Lung (tissue), 12 donors: ENCODE results near the gene MBD2. TPM values are rescaled to one million over a fixed set of nuclear protein-coding genes. Genes with fewer than 3 reads are reported as not detected.

ENCODE experiments used
- ATAC-seq: fragments of 200-7000 bp; cut with Tn5 transposase; one replicate; pipeline ENCODE4 v1.9.1; 2020; ENCODE audit warnings: moderate number of reproducible peaks; ENCODE audit not compliant: insufficient read depth, low FRiP score
- DNase-seq, 3 donors: peaks; one replicate each; pipeline ENCODE4 v3.0.0-alpha.2; 2013 to 2017
- H3K27ac ChIP-seq, 2 donors: one replicate each; pipeline ENCODE4 v1.5.1; 2013; ENCODE audit warnings: mild to moderate bottlenecking in 2 of 2, moderate library complexity in 2 of 2, control low read depth in 1 of 2, inconsistent platforms in 1 of 2, low read depth in 1 of 2, low read length in 1 of 2
- H3K27me3 ChIP-seq, 3 donors: one replicate each; pipeline ENCODE4 v1.5.1; 2013; ENCODE audit warnings: low read length in 2 of 3; ENCODE audit not compliant: control insufficient read depth in 3 of 3, insufficient read depth in 3 of 3
- H3K36me3 ChIP-seq, 4 donors: one replicate each; pipeline ENCODE4 v1.5.1; 2013; ENCODE audit warnings: low read length in 4 of 4, mild to moderate bottlenecking in 1 of 4, moderate library complexity in 1 of 4; ENCODE audit not compliant: control insufficient read depth in 4 of 4, insufficient read depth in 4 of 4
- H3K4me1 ChIP-seq, 5 donors: one replicate each; pipeline ENCODE4 v1.5.1; 2013; ENCODE audit warnings: low read length in 5 of 5, mild to moderate bottlenecking in 2 of 5, moderate library complexity in 1 of 5; ENCODE audit not compliant: control insufficient read depth in 5 of 5, insufficient read depth in 5 of 5
- H3K4me3 ChIP-seq: one replicate; pipeline ENCODE4 v1.5.1; 2013; ENCODE audit warnings: mild to moderate bottlenecking, control low read depth, moderate library complexity
- H3K9ac ChIP-seq, 2 donors: one replicate each; pipeline ENCODE4 v1.5.1; 2013; ENCODE audit warnings: low read length in 2 of 2, control low read depth in 1 of 2; ENCODE audit not compliant: insufficient read depth in 1 of 2
- H3K9me3 ChIP-seq, 4 donors: one replicate each; pipeline ENCODE4 v1.5.1; 2013; ENCODE audit warnings: low read length in 3 of 4, mild to moderate bottlenecking in 1 of 4, moderate library complexity in 1 of 4; ENCODE audit not compliant: control insufficient read depth in 4 of 4, insufficient read depth in 3 of 4
- WGBS, 2 donors: extraction: QIAGEN DNeasy Blood & Tissue Kit; methylation state at CpG; one replicate each; pipeline ENCODE4 v1.1.7; 2013; 5-methylcytosine and 5-hydroxymethylcytosine counted together
- polyA plus RNA-seq, 2 donors: library from polyadenylated mRNA; stranded (reverse); fragments of 200-250 nt; gene quantifications; one replicate each; pipeline ENCODE4 v1.2.1, GENCODE V29; 2013
- total RNA-seq, 2 donors: library from RNA; depleted of rRNA in 1 of 2; stranded (reverse); fragments of >200 nt in 1 of 2; gene quantifications; one replicate each; pipeline ENCODE4 v1.2.1, GENCODE V29; 2014 to 2021
- TF ChIP-seq, protein P1 (sequence below): IDR thresholded peaks from 2 replicates; pipeline ENCODE4 v1.5.1; 2012; ENCODE audit warnings: mild to moderate bottlenecking; ENCODE audit errors: control extremely low read depth, extremely low read depth
- donor health status: control.
- donor health status: control.
- donor health status: Bipolar disorder and iron deficiency.
- donor health status: healthy.
- donor health status: DM: yes; HTN: yes; CAD: no.

Gene MBD2
- total and polyA plus RNA-seq, 4 donors: 29.5 to 91.0 (median 36.1) TPM

DNA sequence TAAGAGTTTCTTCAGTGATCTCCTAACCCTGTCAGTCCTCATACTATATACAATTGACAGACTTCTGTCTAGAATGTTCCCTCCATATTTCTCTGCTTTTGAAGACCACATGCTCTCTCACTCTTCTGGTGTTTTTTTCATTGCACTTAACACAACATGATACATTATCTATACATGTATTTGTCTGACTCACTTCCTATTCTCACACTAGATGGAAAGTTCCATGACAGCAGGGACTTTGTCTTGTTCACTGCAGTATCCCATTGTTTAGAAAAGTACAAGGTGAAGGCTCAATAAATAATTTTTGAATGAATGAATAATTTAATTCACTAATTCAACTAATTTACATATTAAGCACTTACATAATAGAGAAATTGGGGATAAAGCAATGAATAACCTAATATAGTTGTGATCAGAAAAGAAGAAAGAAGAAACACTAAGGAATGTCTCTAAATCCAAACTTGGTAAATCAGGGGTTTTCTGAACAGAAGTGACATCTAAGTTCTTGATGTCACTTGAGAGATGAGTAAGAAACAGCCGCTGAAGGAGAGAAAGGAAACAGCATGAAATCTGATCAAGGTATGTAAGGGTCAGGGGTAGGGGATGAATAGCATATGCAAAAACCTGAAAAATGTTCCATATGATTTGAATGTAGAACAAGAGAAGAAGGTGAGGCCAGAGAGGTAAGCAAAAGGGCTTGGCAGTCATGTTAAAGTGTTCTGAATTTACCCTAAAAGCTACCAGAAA is 42.4 kb downstream of the MBD2 start:
- Histone ChIP-seq H3K27me3 (no peaks in the 10 kb centered on the region), H3K4me1 (no peaks in the 10 kb centered on the region), H3K36me3 (peaks cover 0 to 9% (median 5%) of the 10 kb centered on the region in 4 donors), H3K9me3 (no peaks in the 10 kb centered on the region), H3K4me3 (no peak overlapping the region), H3K9ac (no peak overlapping the region), H3K27ac (no peak overlapping the region)
- TF ChIP-seq, protein P1, sequence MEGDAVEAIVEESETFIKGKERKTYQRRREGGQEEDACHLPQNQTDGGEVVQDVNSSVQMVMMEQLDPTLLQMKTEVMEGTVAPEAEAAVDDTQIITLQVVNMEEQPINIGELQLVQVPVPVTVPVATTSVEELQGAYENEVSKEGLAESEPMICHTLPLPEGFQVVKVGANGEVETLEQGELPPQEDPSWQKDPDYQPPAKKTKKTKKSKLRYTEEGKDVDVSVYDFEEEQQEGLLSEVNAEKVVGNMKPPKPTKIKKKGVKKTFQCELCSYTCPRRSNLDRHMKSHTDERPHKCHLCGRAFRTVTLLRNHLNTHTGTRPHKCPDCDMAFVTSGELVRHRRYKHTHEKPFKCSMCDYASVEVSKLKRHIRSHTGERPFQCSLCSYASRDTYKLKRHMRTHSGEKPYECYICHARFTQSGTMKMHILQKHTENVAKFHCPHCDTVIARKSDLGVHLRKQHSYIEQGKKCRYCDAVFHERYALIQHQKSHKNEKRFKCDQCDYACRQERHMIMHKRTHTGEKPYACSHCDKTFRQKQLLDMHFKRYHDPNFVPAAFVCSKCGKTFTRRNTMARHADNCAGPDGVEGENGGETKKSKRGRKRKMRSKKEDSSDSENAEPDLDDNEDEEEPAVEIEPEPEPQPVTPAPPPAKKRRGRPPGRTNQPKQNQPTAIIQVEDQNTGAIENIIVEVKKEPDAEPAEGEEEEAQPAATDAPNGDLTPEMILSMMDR: no peak
- DNase-seq (no peak), ATAC-seq (no peak)
- 85 to 97% methylated on average over 1 of the region's 1 CpG for WGBS, 2 donors

DNA sequence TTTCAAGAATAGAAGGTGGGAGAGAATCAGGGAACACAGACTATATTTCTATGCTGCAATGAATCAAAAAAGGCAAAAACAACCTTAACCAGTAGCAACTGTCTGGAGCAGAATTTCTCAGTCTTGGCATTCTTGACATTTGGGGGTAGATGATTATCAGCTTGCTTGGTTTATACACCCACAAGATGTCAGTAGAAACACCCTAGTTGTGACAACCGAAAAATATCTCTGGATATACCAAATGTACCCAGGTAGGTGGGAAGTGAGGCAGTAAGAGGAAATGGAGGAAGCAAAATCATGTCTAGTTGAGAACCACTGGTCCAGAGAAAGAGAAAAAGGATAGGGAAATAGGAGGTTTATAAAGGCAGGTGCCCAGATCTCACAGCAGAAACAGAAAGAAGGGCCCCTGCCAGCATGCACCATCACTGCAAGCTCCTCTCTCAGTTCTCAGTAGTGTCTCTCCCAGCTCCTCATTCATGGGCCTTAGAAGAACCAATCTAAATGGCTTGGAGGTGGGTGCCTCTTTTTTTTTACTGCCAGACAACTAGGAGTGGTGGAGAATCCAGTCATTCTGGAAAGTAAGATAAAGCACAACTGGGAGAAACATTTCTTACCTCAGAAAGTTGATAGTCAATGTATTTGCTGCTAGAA is 50.4 kb downstream of the MBD2 start:
- no peak overlapping the region for H3K27ac ChIP-seq
- ATAC-seq: no peak
- no peak for DNase-seq
- peaks cover 0 to 7% (median 4%) of the 10 kb centered on the region in 4 donors for H3K36me3 ChIP-seq
- no peak overlapping the region for H3K9ac ChIP-seq
- no peaks in the 10 kb centered on the region for H3K27me3 ChIP-seq
- H3K9me3 ChIP-seq: no peaks in the 10 kb centered on the region
- peaks cover 0 to 12% (median 0%) of the 10 kb centered on the region in 5 donors for H3K4me1 ChIP-seq
- 83 to 84% methylated on average over 1 of the region's 1 CpG for WGBS, 2 donors
- TF ChIP-seq, protein P1: no peak
- no peak overlapping the region for H3K4me3 ChIP-seq

GRCh38 chr18:54173250-54173649 is 51.2 kb downstream of the MBD2 start:
- no peak overlapping the region for H3K4me3 ChIP-seq
- no peaks in the 10 kb centered on the region for H3K9me3 ChIP-seq
- H3K36me3 ChIP-seq: peaks cover 0 to 7% (median 5%) of the 10 kb centered on the region in 4 donors
- DNase-seq: no peak
- ATAC-seq: no peak
- H3K9ac ChIP-seq: no peak overlapping the region
- H3K4me1 ChIP-seq: peaks cover 0 to 20% (median 0%) of the 10 kb centered on the region in 5 donors
- no peaks in the 10 kb centered on the region for H3K27me3 ChIP-seq
- TF ChIP-seq, protein P1: no peak
- H3K27ac ChIP-seq: no peak overlapping the region
- WGBS, 2 donors: 87 to 97% methylated on average over 2 of the region's 2 CpGs
